ENCODE data around the gene FYTTD1.

The FYTTD1 gene

DNA sequence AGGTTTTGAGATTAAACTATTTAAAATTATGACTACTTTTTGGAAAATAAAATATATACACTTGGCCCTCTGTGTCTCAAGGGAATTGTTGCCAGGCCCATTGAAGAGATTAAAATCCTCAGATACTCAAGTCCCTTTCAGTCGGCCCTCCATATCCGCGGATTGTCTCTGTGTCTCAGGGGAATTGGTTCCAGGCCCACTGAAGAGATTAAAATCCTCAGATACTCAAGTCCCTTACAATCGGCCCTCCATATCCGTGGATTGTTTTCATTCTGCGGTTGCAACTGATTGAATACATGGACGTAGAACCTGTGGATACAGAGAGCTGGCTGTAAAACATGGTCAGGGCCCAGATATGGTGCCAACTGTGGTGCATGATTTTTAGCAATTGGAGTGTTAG, 25.6 kb downstream of the FYTTD1 start:
- H3K4me1 ChIP-seq (ENCODE audit: control insufficient read depth, low read length) = peaks cover 20% of the 10 kb centered on the region
- no peak overlapping the region for H3K4me3 ChIP-seq (ENCODE audit: low read length)
- H3K27ac ChIP-seq (ENCODE audit: low read depth, low read length) = no peak overlapping the region
- no peaks in the 10 kb centered on the region for H3K27me3 ChIP-seq (ENCODE audit: control insufficient read depth, low read length)
- H3K4me2 ChIP-seq (ENCODE audit: low read length) = no peak overlapping the region
- H3K9me3 ChIP-seq (ENCODE audit: control insufficient read depth, insufficient read depth, low read length) = no peaks in the 10 kb centered on the region
- peaks cover 10% of the 10 kb centered on the region for H3F3A ChIP-seq (ENCODE audit: control insufficient read depth, insufficient read depth)
- TF ChIP-seq EZH2phosphoT487 (IDR thresholded peaks at IDR 0.05; ENCODE audit: borderline replicate concordance, low read length) = no peak
- TF ChIP-seq, protein P1, sequence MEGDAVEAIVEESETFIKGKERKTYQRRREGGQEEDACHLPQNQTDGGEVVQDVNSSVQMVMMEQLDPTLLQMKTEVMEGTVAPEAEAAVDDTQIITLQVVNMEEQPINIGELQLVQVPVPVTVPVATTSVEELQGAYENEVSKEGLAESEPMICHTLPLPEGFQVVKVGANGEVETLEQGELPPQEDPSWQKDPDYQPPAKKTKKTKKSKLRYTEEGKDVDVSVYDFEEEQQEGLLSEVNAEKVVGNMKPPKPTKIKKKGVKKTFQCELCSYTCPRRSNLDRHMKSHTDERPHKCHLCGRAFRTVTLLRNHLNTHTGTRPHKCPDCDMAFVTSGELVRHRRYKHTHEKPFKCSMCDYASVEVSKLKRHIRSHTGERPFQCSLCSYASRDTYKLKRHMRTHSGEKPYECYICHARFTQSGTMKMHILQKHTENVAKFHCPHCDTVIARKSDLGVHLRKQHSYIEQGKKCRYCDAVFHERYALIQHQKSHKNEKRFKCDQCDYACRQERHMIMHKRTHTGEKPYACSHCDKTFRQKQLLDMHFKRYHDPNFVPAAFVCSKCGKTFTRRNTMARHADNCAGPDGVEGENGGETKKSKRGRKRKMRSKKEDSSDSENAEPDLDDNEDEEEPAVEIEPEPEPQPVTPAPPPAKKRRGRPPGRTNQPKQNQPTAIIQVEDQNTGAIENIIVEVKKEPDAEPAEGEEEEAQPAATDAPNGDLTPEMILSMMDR (IDR thresholded peaks at IDR 0.05; ENCODE audit: low read depth, low read length, poor library complexity, severe bottlenecking) = no peak
- no peaks in the 10 kb centered on the region for H4K20me1 ChIP-seq (ENCODE audit: control insufficient read depth, insufficient read depth, low read depth, low read length)
- peaks cover under 1% of the 10 kb centered on the region; the same call in 1 of the 2 replicates for H3K79me2 ChIP-seq (ENCODE audit: control insufficient read depth, low read length)
- H3K9me2 ChIP-seq (replicated peaks; ENCODE audit: control insufficient read depth, low read length) = no peaks in the 10 kb centered on the region
- H3K36me3 ChIP-seq (ENCODE audit: control insufficient read depth, low read length) = peaks cover 90% of the 10 kb centered on the region

DNA sequence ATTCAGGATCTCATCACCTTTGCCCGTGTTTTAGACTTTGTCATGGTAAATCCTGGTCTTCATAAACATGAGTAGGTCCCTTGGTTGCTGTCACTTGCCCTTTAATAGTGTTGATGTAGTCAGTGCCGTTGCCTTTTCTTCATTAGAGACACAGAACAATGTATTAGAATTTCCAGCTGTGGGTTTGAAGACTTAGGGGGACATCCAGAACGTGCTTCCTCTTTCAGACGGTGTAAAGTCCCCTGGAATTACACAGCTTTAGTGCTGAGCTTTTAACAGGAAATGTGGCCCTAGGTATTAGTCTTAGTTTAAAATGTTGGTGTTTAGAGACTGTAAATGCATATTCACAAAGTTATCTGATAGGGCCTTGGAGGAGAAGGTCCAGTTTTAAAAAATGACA, 32.5 kb downstream of the FYTTD1 start:
- Histone ChIP-seq H4K20me1 (ENCODE audit: control insufficient read depth, insufficient read depth, low read depth, low read length) (no peaks in the 10 kb centered on the region), H3K4me2 (ENCODE audit: low read length) (peak overlapping the region; percentile 82), H3K9me2 (replicated peaks; ENCODE audit: control insufficient read depth, low read length) (no peaks in the 10 kb centered on the region), H3K79me2 (ENCODE audit: control insufficient read depth, low read length) (peaks cover 10% of the 10 kb centered on the region), H3K36me3 (ENCODE audit: control insufficient read depth, low read length) (peaks cover 56% of the 10 kb centered on the region), H3K4me1 (ENCODE audit: control insufficient read depth, low read length) (peaks cover 61% of the 10 kb centered on the region), H3K9me3 (ENCODE audit: control insufficient read depth, insufficient read depth, low read length) (no peaks in the 10 kb centered on the region), H3K4me3 (ENCODE audit: low read length) (peak overlapping the region; percentile 53; the same call in 1 of the 2 replicates), H3K27me3 (ENCODE audit: control insufficient read depth, low read length) (no peaks in the 10 kb centered on the region), H3K27ac (ENCODE audit: low read depth, low read length) (peak overlapping the region; percentile 92), H3F3A (ENCODE audit: control insufficient read depth, insufficient read depth) (peaks cover 48% of the 10 kb centered on the region)
- TF ChIP-seq, protein P1 (IDR thresholded peaks at IDR 0.05; ENCODE audit: low read depth, low read length, poor library complexity, severe bottlenecking) = no peak
- TF ChIP-seq EZH2phosphoT487 (IDR thresholded peaks at IDR 0.05; ENCODE audit: borderline replicate concordance, low read length) = no peak

DNA sequence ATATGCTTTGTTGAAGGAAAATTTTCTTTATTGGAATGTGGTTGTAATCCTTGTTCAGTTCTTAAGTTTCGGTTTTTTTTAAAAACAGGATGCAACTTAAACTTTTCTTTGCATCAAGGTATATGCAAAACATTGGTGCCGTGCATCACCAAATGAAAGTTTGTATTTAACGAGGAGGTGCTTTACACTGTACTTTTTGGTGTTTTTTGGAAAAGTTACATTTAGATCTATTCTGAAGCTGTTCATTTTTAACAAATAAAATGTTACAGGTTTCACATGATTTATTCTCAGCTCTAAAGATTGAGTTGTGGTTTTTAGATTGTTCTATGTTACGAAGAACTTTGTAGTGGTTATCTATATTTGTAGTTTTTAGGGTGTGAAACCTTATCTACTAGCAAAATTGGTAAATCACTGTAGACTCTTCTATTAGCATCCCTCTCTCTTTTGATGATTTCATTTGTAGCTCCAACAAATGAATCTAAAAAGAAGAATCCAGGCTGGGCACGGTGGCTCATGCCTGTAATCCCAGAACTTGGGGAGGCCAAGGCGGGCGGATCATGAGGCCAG, 34.4 kb downstream of the FYTTD1 start:
- Histone ChIP-seq H3K27me3 (ENCODE audit: control insufficient read depth, low read length) (no peaks in the 10 kb centered on the region), H3K9me3 (ENCODE audit: control insufficient read depth, insufficient read depth, low read length) (no peaks in the 10 kb centered on the region), H3K36me3 (ENCODE audit: control insufficient read depth, low read length) (peaks cover 37% of the 10 kb centered on the region), H3K4me2 (ENCODE audit: low read length) (peak overlapping the region; percentile 82), H3K79me2 (ENCODE audit: control insufficient read depth, low read length) (peaks cover 10% of the 10 kb centered on the region), H3K27ac (ENCODE audit: low read depth, low read length) (peak overlapping the region; percentile 92), H3K4me3 (ENCODE audit: low read length) (peak overlapping the region; percentile 53), H4K20me1 (ENCODE audit: control insufficient read depth, insufficient read depth, low read depth, low read length) (no peaks in the 10 kb centered on the region), H3K4me1 (ENCODE audit: control insufficient read depth, low read length) (peaks cover 70% of the 10 kb centered on the region), H3K9me2 (replicated peaks; ENCODE audit: control insufficient read depth, low read length) (no peaks in the 10 kb centered on the region), H3F3A (ENCODE audit: control insufficient read depth, insufficient read depth) (peaks cover 49% of the 10 kb centered on the region)
- TF ChIP-seq EZH2phosphoT487 (IDR thresholded peaks at IDR 0.05; ENCODE audit: borderline replicate concordance, low read length) = no peak

DNA sequence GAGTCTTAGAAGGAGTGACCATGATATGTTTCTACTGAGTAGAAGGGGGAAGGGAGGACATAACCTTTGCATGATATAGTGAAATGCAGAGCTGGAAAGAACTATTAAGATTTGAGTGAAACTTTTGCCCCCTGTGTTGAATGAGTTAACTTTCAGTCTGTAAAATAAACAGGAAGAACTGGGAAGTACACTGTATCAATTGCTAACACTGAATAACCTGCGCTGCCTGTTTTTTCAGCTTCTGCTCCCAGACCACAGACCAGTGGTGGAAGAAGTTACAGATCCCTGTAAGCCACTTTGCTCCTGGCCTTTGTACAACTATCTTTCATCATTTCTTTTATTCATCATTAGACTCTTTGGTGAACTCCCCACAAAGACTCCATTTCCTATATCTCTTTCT, 37.7 kb downstream of the FYTTD1 start:
- H3K79me2 ChIP-seq (ENCODE audit: control insufficient read depth, low read length) = peaks cover 30% of the 10 kb centered on the region
- H3K27me3 ChIP-seq (ENCODE audit: control insufficient read depth, low read length) = no peaks in the 10 kb centered on the region
- peak overlapping the region; percentile 9; the same call in 1 of the 2 replicates for H3K4me2 ChIP-seq (ENCODE audit: low read length)
- peaks cover 50% of the 10 kb centered on the region for H3F3A ChIP-seq (ENCODE audit: control insufficient read depth, insufficient read depth)
- no peaks in the 10 kb centered on the region for H3K9me2 ChIP-seq (replicated peaks; ENCODE audit: control insufficient read depth, low read length)
- peaks cover 71% of the 10 kb centered on the region for H3K4me1 ChIP-seq (ENCODE audit: control insufficient read depth, low read length)
- no peak overlapping the region for H3K4me3 ChIP-seq (ENCODE audit: low read length)
- TF ChIP-seq, protein P1 (IDR thresholded peaks at IDR 0.05; ENCODE audit: low read depth, low read length, poor library complexity, severe bottlenecking) = no peak
- no peak for TF ChIP-seq EZH2phosphoT487 (IDR thresholded peaks at IDR 0.05; ENCODE audit: borderline replicate concordance, low read length)
- H3K36me3 ChIP-seq (ENCODE audit: control insufficient read depth, low read length) = peaks cover 20% of the 10 kb centered on the region
- no peak overlapping the region for H3K27ac ChIP-seq (ENCODE audit: low read depth, low read length)
- no peaks in the 10 kb centered on the region for H4K20me1 ChIP-seq (ENCODE audit: control insufficient read depth, insufficient read depth, low read depth, low read length)
- H3K9me3 ChIP-seq (ENCODE audit: control insufficient read depth, insufficient read depth, low read length) = no peaks in the 10 kb centered on the region
